H9 (cell line): Measurements from ENCODE around the gene MYO1D. TPM values are rescaled to one million over a fixed set of nuclear protein-coding genes. Genes with fewer than 3 reads are reported as not detected.

Experiments
- DNase-seq: peaks from one replicate; pipeline ENCODE4 v3.0.0-alpha.2; 2017
- H2AFZ ChIP-seq: one replicate; pipeline ENCODE4 v1.6.1; 2013; ENCODE audit warnings: mild to moderate bottlenecking, low read length, control low read depth, moderate library complexity
- H2AK5ac ChIP-seq: 2 replicates; pipeline ENCODE4 v1.6.1; 2013; ENCODE audit warnings: low read length, control low read depth, mixed read lengths; ENCODE audit not compliant: insufficient read length
- H2BK120ac ChIP-seq: one replicate; pipeline ENCODE4 v1.6.1; 2013; ENCODE audit warnings: low read depth, mild to moderate bottlenecking, low read length, control low read depth, inconsistent platforms; ENCODE audit not compliant: poor library complexity, severe bottlenecking
- H2BK12ac ChIP-seq: 2 replicates; pipeline ENCODE4 v1.6.1; 2013; ENCODE audit warnings: low read length, control low read depth, mixed read lengths, low read depth; ENCODE audit not compliant: insufficient read length
- H2BK15ac ChIP-seq: 2 replicates; pipeline ENCODE4 v1.6.1; 2013; ENCODE audit warnings: low read depth, low read length, control low read depth
- H2BK20ac ChIP-seq: one replicate; pipeline ENCODE4 v1.6.1; 2013; ENCODE audit warnings: low read depth, mild to moderate bottlenecking, low read length, control low read depth, inconsistent platforms; ENCODE audit not compliant: poor library complexity, severe bottlenecking
- H2BK5ac ChIP-seq: 2 replicates; pipeline ENCODE4 v1.6.1; 2013; ENCODE audit warnings: low read length, control low read depth, mixed read lengths; ENCODE audit not compliant: insufficient read length
- H3K14ac ChIP-seq: 2 replicates; pipeline ENCODE4 v1.6.1; 2013; ENCODE audit warnings: low read length, control low read depth; ENCODE audit not compliant: insufficient read depth
- H3K18ac ChIP-seq: 2 replicates; pipeline ENCODE4 v1.6.1; 2013; ENCODE audit warnings: low read depth, mild to moderate bottlenecking, mixed read lengths, low read length, control low read depth; ENCODE audit not compliant: insufficient read length
- H3K23ac ChIP-seq: 2 replicates; pipeline ENCODE4 v1.6.1; 2013; ENCODE audit warnings: low read length, control low read depth, mixed read lengths, low read depth; ENCODE audit not compliant: insufficient read length
- H3K23me2 ChIP-seq: 2 replicates; pipeline ENCODE4 v1.6.1; 2013; ENCODE audit warnings: low read depth, mild to moderate bottlenecking, mixed read lengths, low read length, control low read depth; ENCODE audit not compliant: insufficient read length, poor library complexity, severe bottlenecking
- H3K27ac ChIP-seq: 2 replicates; pipeline ENCODE4 v1.5.1; 2013; ENCODE audit warnings: low read length, control low read depth, mixed read lengths, low read depth; ENCODE audit not compliant: insufficient read length
- H3K27me3 ChIP-seq: 2 replicates; pipeline ENCODE4 v1.6.1; 2013; ENCODE audit warnings: low read length, control low read depth, inconsistent platforms; ENCODE audit not compliant: insufficient read depth
- H3K4ac ChIP-seq: 2 replicates; pipeline ENCODE4 v1.6.1; 2013; ENCODE audit warnings: low read depth, mild to moderate bottlenecking, control low read depth, inconsistent platforms, low read length, moderate library complexity
- H3K4me1 ChIP-seq: 2 replicates; pipeline ENCODE4 v1.6.1; 2013; ENCODE audit warnings: low read length, control low read depth, inconsistent platforms; ENCODE audit not compliant: insufficient read depth
- H3K4me2 ChIP-seq: 2 replicates; pipeline ENCODE4 v1.6.1; 2013; ENCODE audit warnings: low read length, control low read depth, mixed read lengths; ENCODE audit not compliant: insufficient read length, insufficient read depth
- H3K56ac ChIP-seq: 2 replicates; pipeline ENCODE4 v1.6.1; 2013; ENCODE audit warnings: low read depth, mild to moderate bottlenecking, mixed read lengths, low read length, control low read depth; ENCODE audit not compliant: insufficient read length
- H3K79me1 ChIP-seq: 2 replicates; pipeline ENCODE4 v1.6.1; 2013; ENCODE audit warnings: low read depth, mild to moderate bottlenecking, moderate library complexity, low read length, control low read depth, inconsistent platforms; ENCODE audit not compliant: insufficient read depth, poor library complexity, severe bottlenecking
- H3K79me2 ChIP-seq: 2 replicates; pipeline ENCODE4 v1.6.1; 2013; ENCODE audit warnings: low read length, control low read depth, inconsistent platforms; ENCODE audit not compliant: insufficient read depth
- H3K9ac ChIP-seq: 2 replicates; pipeline ENCODE4 v1.6.1; 2013; ENCODE audit warnings: low read length, control low read depth, mixed read lengths; ENCODE audit not compliant: insufficient read length; ENCODE audit errors: extremely low read depth
- H3K9me3 ChIP-seq: one replicate; pipeline ENCODE4 v1.6.1; 2013; ENCODE audit warnings: low read depth, low read length, inconsistent platforms; ENCODE audit not compliant: control insufficient read depth
- H3T11ph ChIP-seq: one replicate; pipeline ENCODE4 v1.6.1; 2013; ENCODE audit warnings: mild to moderate bottlenecking, low read length, control low read depth, inconsistent platforms
- H4K20me1 ChIP-seq: one replicate; pipeline ENCODE4 v1.6.1; 2013; ENCODE audit not compliant: control insufficient read depth, insufficient read length, insufficient read depth
- H4K5ac ChIP-seq: 2 replicates; pipeline ENCODE4 v1.6.1; 2013; ENCODE audit warnings: low read depth, mild to moderate bottlenecking, mixed read lengths, low read length, control low read depth; ENCODE audit not compliant: insufficient read length
- H4K8ac ChIP-seq: replicated peaks from 2 replicates; pipeline ENCODE4 v1.6.1; 2013; ENCODE audit warnings: low read length, control low read depth, mixed read lengths, low read depth; ENCODE audit not compliant: insufficient read length
- H4K91ac ChIP-seq: 2 replicates; pipeline ENCODE4 v1.6.1; 2013; ENCODE audit warnings: low read depth, mild to moderate bottlenecking, moderate library complexity, mixed read lengths, low read length, control low read depth; ENCODE audit not compliant: insufficient read length
- H3K27ac Mint-ChIP-seq, 3 experiments: 2 replicates in 2 of 3; 3 replicates in 1 of 3; pipeline ENCODE4 v1.8.0; 2020 to 2021; ENCODE audit warnings: mixed read lengths in 3 of 3, mild to moderate bottlenecking in 1 of 3, moderate library complexity in 1 of 3
- H3K27me3 Mint-ChIP-seq: 2 replicates; pipeline ENCODE4 v1.8.0; 2021; ENCODE audit warnings: low read depth, mild to moderate bottlenecking, moderate library complexity, mixed read lengths
- H3K36me3 Mint-ChIP-seq, 3 experiments: 2 replicates in 2 of 3; 3 replicates in 1 of 3; pipeline ENCODE4 v1.8.0; 2020 to 2021; ENCODE audit warnings: low read depth in 3 of 3, mixed read lengths in 3 of 3; ENCODE audit not compliant: insufficient read depth in 1 of 3
- H3K4me1 Mint-ChIP-seq, 2 experiments: 2 replicates each; pipeline ENCODE4 v1.8.0; 2020; ENCODE audit warnings: mixed read lengths in 2 of 2
- H3K4me3 Mint-ChIP-seq, 2 experiments: 2 replicates in 1 of 2; 3 replicates in 1 of 2; pipeline ENCODE4 v1.8.0; 2020 to 2021; ENCODE audit warnings: mild to moderate bottlenecking in 2 of 2, mixed read lengths in 2 of 2, moderate library complexity in 1 of 2
- H3K9me3 Mint-ChIP-seq, 2 experiments: 2 replicates in 1 of 2; 3 replicates in 1 of 2; pipeline ENCODE4 v1.8.0; 2020; ENCODE audit warnings: mild to moderate bottlenecking in 2 of 2, mixed read lengths in 2 of 2, moderate library complexity in 1 of 2
- CTCF ChIP-seq: fragments of 200-600 bp; sonication (generic); conservative IDR thresholded peaks from 3 replicates; pipeline ENCODE4 v1.8.0; 2021; ENCODE audit warnings: antibody characterized with exemption, mild to moderate bottlenecking
- WGBS: extraction: QIAGEN DNeasy Blood & Tissue Kit; methylation state at CpG from one replicate; pipeline ENCODE4 v1.1.7; 2013; ENCODE audit warnings: missing lambda C conversion rate, low lambda C conversion rate, mixed read lengths; ENCODE audit not compliant: insufficient read length; ENCODE audit errors: extremely low coverage; 5-methylcytosine and 5-hydroxymethylcytosine counted together
- total RNA-seq: library from RNA; stranded (reverse); gene quantifications from 2 replicates; pipeline ENCODE4 v1.2.1, GENCODE V29; 2021

The MYO1D gene
- total RNA-seq, 1 experiment from 2014 or later = 19.0 TPM

- no peak for TF ChIP-seq CTCF
- H4K91ac ChIP-seq = no peak overlapping the region
- no peak overlapping the region for H3K18ac ChIP-seq
- no peak overlapping the region for H2BK12ac ChIP-seq
- H2BK5ac ChIP-seq = no peak overlapping the region
- no peak overlapping the region for H3K27ac Mint-ChIP-seq
- no peaks in the 10 kb centered on the region for H3K4me1 ChIP-seq
- no peak overlapping the region for H2AK5ac ChIP-seq
- no peak overlapping the region for H3K4ac ChIP-seq
- H3K4me1 Mint-ChIP-seq = peaks cover 20 to 23% of the 10 kb centered on the region in 2 experiments
- H3T11ph ChIP-seq = no peak overlapping the region
- no peak overlapping the region for H3K23ac ChIP-seq
- H3K79me1 ChIP-seq = peaks cover 4% of the 10 kb centered on the region
- no peak overlapping the region for H2BK20ac ChIP-seq
- H4K5ac ChIP-seq = no peak overlapping the region
- no peak overlapping the region for H4K8ac ChIP-seq
- WGBS = no CpG with 5 or more reads among the region's 2 CpGs
- peak overlapping the region; percentile 94 to 95 for H3K4me3 Mint-ChIP-seq
- peak overlapping the region; percentile 97 for H3K4me2 ChIP-seq
- H2AFZ ChIP-seq = no peak overlapping the region
- H3K9me3 Mint-ChIP-seq = peaks cover 8 to 16% of the 10 kb centered on the region in 2 experiments; a peak in 4 of 5 replicates
- H3K27me3 Mint-ChIP-seq = peaks cover 30% of the 10 kb centered on the region
- no peak overlapping the region for H2BK120ac ChIP-seq
- H3K9ac ChIP-seq = no peak overlapping the region
- H3K27ac ChIP-seq = no peak overlapping the region
- no peak overlapping the region for H3K56ac ChIP-seq
- no peak overlapping the region for H2BK15ac ChIP-seq
- H3K23me2 ChIP-seq = peaks cover 16% of the 10 kb centered on the region
- H3K36me3 Mint-ChIP-seq = peaks cover 23 to 43% (median 41%) of the 10 kb centered on the region in 3 experiments
- peaks cover 22% of the 10 kb centered on the region for H3K79me2 ChIP-seq
- H4K20me1 ChIP-seq = no peaks in the 10 kb centered on the region
- no peaks in the 10 kb centered on the region; the same call in 1 of the 2 replicates for H3K27me3 ChIP-seq
- no peak overlapping the region for H3K14ac ChIP-seq
- no peak for DNase-seq
- no peaks in the 10 kb centered on the region for H3K9me3 ChIP-seq
These were observed 431.0 kb downstream of the MYO1D start for GRCh38 chr17:32445971-32446370.
